ENCODE data around the gene NUMA1. TPM values are rescaled to one million over a fixed set of nuclear protein-coding genes. Genes with fewer than 3 reads are reported as not detected.

The NUMA1 gene
- total RNA-seq, 3 donors from 2014 or later (not counting 1 experiment from before 2014, with no cell fraction given): 261 to 290 (median 262) TPM

DNA sequence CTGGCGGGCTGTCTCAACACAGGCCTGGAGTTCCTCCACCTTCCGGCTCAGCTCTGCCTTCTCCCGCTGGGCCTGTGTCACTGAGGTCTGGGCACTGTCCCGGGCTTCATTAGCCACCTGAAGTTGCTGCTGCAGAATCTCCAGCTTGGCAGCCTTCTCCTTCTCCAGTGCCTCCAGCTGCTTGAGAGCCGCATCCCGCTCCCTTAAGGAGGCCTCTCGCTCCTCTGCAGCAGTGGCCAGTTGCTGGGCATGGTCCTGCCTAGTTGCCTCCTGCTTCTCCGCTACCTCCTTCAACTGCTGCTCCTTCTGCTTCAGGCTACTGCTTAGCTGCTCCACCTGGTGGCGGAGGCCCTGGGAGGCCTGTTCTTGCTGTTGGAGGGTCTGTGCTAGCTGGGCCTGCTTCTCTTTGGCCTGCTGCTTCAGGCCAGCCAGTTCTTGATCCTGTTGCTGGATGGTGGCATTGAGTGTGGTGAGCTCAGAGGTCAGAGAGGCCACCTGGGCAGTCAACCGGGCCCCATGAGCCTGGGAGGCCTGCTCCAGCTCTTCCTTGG lies 64.8 kb downstream of the NUMA1 start:
- Mint-ChIP-seq H3K27me3 (ENCODE audit: low read depth in 2 of 2) (no peaks in the 10 kb centered on the region), H3K27ac (peak overlapping the region; percentile 57 to 72), H3K36me3 (peaks cover 47% of the 10 kb centered on the region), H3K4me1 (peaks cover 13 to 18% of the 10 kb centered on the region in 2 donors), H3K9me3 (no peaks in the 10 kb centered on the region), H3K4me3 (peak overlapping the region; percentile 13)
- H3K36me3 ChIP-seq (ENCODE audit: control insufficient read depth, insufficient read depth, low read length): peaks cover 98% of the 10 kb centered on the region
- 97% methylated on average over 10 of the region's 10 CpGs for WGBS (ENCODE audit: insufficient coverage)
- ATAC-seq (no peak), DNase-seq (no peak)
- no peaks in the 10 kb centered on the region for H3K27me3 ChIP-seq (ENCODE audit: control insufficient read depth, insufficient read depth, low read length)
- H3K4me1 ChIP-seq (ENCODE audit: control insufficient read depth, insufficient read depth, low read length): no peaks in the 10 kb centered on the region
- intact Hi-C loops (cut with micrococcal nuclease): no loop called here
- TF ChIP-seq, protein P1, sequence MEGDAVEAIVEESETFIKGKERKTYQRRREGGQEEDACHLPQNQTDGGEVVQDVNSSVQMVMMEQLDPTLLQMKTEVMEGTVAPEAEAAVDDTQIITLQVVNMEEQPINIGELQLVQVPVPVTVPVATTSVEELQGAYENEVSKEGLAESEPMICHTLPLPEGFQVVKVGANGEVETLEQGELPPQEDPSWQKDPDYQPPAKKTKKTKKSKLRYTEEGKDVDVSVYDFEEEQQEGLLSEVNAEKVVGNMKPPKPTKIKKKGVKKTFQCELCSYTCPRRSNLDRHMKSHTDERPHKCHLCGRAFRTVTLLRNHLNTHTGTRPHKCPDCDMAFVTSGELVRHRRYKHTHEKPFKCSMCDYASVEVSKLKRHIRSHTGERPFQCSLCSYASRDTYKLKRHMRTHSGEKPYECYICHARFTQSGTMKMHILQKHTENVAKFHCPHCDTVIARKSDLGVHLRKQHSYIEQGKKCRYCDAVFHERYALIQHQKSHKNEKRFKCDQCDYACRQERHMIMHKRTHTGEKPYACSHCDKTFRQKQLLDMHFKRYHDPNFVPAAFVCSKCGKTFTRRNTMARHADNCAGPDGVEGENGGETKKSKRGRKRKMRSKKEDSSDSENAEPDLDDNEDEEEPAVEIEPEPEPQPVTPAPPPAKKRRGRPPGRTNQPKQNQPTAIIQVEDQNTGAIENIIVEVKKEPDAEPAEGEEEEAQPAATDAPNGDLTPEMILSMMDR (IDR thresholded peaks at IDR 0.05): no peak
- no peak overlapping the region for H3K4me3 ChIP-seq (ENCODE audit: low read length)
- no peak overlapping the region for H3K27ac ChIP-seq (ENCODE audit: low read length)
- H3K9me3 ChIP-seq (ENCODE audit: control insufficient read depth, insufficient read depth, low read length): no peaks in the 10 kb centered on the region

DNA sequence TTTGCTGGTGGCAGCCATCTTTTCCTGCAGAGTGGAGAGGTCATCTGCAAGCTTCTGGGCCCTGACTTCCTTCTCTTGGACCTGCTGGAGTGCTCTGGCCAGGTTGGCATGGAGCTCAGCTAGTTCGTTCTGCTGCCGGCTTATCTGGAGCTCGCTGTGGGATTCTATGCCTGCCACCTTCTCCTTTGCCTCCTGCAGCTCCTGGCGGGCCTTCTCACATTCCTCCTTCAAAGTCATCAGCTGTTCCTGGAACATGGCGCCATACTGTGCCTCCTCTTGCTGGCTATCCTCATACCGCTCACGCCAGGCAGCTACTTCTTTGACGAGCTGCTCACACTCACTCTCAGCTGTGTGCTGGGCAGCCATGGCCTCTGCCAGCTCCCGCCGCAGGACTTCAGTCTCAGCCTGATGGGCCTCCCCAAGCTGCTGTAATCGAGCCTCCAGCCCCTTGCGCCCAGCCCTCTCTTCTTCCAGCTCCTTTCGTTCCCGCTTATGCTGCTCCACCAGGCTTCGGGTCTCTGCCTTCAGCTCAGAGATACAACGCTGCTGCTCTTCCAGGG lies 65.5 kb downstream of the NUMA1 start:
- no peak overlapping the region for H3K27ac ChIP-seq (ENCODE audit: low read length)
- no peaks in the 10 kb centered on the region for H3K27me3 Mint-ChIP-seq (ENCODE audit: low read depth in 2 of 2)
- H3K36me3 Mint-ChIP-seq: peaks cover 47% of the 10 kb centered on the region
- intact Hi-C loops (cut with micrococcal nuclease): no loop called here
- H3K36me3 ChIP-seq (ENCODE audit: control insufficient read depth, insufficient read depth, low read length): peaks cover 99% of the 10 kb centered on the region
- no peaks in the 10 kb centered on the region for H3K27me3 ChIP-seq (ENCODE audit: control insufficient read depth, insufficient read depth, low read length)
- ATAC-seq (no peak), DNase-seq (no peak)
- H3K4me1 Mint-ChIP-seq: peaks cover 13 to 18% of the 10 kb centered on the region in 2 donors
- 97% methylated on average over 16 of the region's 16 CpGs for WGBS (ENCODE audit: insufficient coverage)
- no peaks in the 10 kb centered on the region for H3K9me3 Mint-ChIP-seq
- H3K9me3 ChIP-seq (ENCODE audit: control insufficient read depth, insufficient read depth, low read length): no peaks in the 10 kb centered on the region
- peak overlapping the region; percentile 57 to 72 for H3K27ac Mint-ChIP-seq
- no peak overlapping the region for H3K4me3 Mint-ChIP-seq
- TF ChIP-seq, protein P1 (IDR thresholded peaks at IDR 0.05): no peak
- no peaks in the 10 kb centered on the region for H3K4me1 ChIP-seq (ENCODE audit: control insufficient read depth, insufficient read depth, low read length)
- no peak overlapping the region for H3K4me3 ChIP-seq (ENCODE audit: low read length)

GRCh38 chr11:72013765-72014711 lies 66.3 kb downstream of the NUMA1 start:
- WGBS (ENCODE audit: insufficient coverage): 96% methylated on average over 38 of the region's 38 CpGs
- Mint-ChIP-seq H3K4me3 (peak overlapping the region; percentile 9), H3K4me1 (peaks cover 13 to 18% of the 10 kb centered on the region in 2 donors), H3K36me3 (peaks cover 47% of the 10 kb centered on the region), H3K27me3 (ENCODE audit: low read depth in 2 of 2) (no peaks in the 10 kb centered on the region), H3K9me3 (no peaks in the 10 kb centered on the region), H3K27ac (peak overlapping the region; percentile 72 to 73)
- intact Hi-C loops (cut with micrococcal nuclease): no loop called here
- no peaks in the 10 kb centered on the region for H3K27me3 ChIP-seq (ENCODE audit: control insufficient read depth, insufficient read depth, low read length)
- no peak overlapping the region for H3K4me3 ChIP-seq (ENCODE audit: low read length)
- TF ChIP-seq, protein P1 (IDR thresholded peaks at IDR 0.05): no peak
- ATAC-seq: no peak
- H3K36me3 ChIP-seq (ENCODE audit: control insufficient read depth, insufficient read depth, low read length): peaks cover 97% of the 10 kb centered on the region
- no peaks in the 10 kb centered on the region for H3K9me3 ChIP-seq (ENCODE audit: control insufficient read depth, insufficient read depth, low read length)
- no peak for DNase-seq
- no peak overlapping the region for H3K27ac ChIP-seq (ENCODE audit: low read length)
- no peaks in the 10 kb centered on the region for H3K4me1 ChIP-seq (ENCODE audit: control insufficient read depth, insufficient read depth, low read length)
